HL-60/S4 treated with phorbol 12-myristate 13-acetate at 8.2 ng/mL for 4 days and 3 days (cell line): ENCODE results near the gene PLXND1.

Experiments
- in situ Hi-C: fragments of 300-500 bp; cut with MboI; formaldehyde crosslinking; loops from 2 replicates; pipeline ENCODE4 v1.15.0; 2022; ENCODE audit warnings: low sequenced_read_pairs

The PLXND1 gene

GRCh38 chr3:129587566-129588210, 18.8 kb downstream of the PLXND1 start:
- in situ Hi-C loops: no loop called here

DNA sequence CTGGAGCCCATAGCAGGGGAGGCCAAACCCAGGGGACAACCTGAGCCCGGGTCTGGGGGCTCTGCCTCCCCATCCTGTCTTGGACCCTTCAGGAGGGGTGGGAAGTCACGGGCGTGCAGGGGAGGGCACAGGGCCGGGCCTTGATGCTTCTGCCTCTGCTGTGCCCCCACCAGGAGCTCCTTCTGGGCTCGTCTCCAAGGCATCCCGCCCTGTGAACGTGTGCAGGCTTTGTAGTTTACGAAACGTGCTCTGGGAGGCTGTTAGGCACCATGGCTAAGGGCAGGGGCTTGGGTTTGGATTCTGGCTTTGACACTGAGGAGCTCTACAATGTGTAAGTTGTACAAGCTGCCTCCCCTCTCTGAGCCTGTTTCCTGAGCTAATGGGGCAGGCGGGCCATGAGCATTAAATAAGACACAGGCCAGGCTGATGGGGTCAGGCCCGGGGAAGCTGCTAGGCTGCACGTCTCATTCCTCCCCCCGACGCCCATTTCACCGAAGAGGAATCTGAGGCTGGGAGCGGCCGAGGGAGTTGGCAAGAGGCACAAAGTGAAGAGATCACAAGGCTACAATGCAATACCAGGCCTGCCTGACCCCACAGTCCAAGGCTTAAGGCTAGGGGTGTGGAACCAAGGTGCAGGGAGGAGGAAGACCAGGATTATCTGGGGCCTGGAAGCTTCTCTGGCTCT, 19.6 kb downstream of the PLXND1 start:
- in situ Hi-C loops: no loop called here

GRCh38 chr3:129585949-129586657, 20.4 kb downstream of the PLXND1 start:
- in situ Hi-C loops: no loop called here

GRCh38 chr3:129584631-129585030, 21.8 kb downstream of the PLXND1 start:
- in situ Hi-C loops: no loop called here

GRCh38 chr3:129583289-129583688, 23.2 kb downstream of the PLXND1 start:
- in situ Hi-C loops: no loop called here

DNA sequence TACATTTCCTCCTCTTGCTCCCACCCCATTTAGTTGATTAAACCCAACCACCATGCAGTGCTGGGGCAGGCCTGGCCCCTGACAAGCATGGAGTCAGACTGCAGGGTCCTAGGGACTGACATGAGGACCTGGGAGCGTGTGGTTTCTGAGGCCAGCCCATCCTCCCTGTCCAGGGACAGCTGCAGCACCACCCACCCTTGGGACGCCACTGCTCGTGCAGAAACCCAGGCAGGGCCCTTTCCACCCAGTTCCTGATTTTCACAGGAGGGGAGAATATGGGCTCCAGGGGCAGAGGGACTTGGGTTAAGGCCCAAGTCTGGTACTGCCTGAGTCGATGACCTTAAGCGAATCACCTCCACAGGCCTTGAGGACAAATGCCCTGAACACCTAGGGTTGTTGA, 23.7 kb downstream of the PLXND1 start:
- in situ Hi-C loops: no loop called here

GRCh38 chr3:129581623-129582022, 24.9 kb downstream of the PLXND1 start:
- in situ Hi-C loops: no loop called here

DNA sequence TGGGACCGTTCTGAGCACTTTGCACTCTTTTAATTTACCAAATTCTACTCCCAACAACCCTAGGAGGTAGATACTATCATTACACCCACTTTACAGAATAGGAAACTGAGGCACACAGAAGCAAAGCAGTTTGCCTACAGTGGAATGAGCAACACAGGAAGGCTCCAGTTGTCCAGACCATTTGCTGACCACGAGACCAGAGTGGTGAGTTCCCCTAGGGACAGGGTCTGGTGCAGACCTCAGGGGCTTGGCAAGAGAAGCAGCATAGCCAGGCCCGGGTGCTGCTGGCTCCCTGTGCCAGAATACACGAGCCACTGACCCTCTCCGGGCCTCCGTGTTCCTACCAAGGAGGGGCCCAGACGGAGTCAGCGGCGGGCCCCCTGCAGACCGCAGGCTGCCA, 26.5 kb downstream of the PLXND1 start:
- in situ Hi-C loops: no loop called here

- in situ Hi-C loops: no loop called here
These were observed 28.3 kb downstream of the PLXND1 start for GRCh38 chr3:129577925-129578786.

DNA sequence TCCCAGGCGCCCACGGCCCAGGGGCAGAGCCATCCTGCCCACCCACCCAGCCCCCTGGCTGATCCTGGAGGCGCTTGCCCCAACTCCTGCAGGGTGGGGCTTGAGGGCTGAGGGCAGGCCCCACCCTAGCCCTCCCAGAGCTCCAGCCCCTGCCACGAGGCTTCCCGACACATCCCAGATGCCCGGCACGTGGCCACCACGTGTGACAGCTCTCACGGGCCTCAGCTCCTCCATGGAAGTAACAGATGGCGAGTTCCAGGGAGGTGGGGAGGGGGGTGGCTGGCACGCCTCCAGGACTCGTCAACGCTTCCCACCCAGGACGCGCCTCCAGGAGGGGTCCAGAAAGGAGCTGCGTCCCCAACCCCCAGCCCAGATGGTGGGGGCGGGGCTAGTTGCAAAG, 29.1 kb downstream of the PLXND1 start:
- in situ Hi-C loops: no loop called here

DNA sequence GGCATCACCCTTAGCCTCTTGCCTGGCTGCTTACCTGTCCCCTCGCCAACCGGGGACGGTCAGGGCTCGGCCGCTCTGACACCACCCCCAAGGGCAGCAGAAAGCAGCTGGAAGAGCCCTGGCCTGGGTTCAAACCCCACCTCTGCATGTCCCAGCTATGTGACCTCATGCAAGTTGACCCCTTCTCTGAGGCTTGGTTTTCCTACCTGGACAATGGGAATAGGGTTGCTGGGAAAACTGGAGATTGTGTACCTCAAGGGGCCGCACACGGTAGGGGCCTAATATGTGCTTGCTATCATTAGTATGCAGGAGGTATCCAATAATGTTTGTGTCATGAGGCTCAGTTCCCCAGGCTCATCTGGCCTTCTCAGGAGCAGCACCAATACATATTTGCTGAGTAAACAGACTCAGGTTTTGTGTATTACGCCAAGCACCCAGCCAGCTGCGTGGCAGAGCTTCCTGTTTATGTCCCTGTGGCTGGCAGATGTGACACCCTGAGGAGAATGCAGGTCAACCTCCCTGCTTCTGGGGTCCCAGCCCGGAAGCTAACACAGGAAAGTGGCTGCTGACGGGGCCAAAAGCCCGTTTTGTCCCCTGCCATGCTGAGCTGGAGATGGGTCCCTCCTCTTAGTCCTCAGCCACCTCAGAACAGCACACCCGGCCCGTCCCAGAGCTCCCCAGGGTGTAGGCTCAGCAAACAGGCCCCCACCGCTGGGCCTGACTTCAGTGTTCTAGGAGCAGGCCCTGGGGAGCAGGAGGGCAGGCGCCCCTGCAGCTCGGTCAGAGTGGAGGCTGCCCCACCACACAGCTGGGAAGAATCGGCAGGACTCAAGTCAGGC, 29.7 kb downstream of the PLXND1 start:
- in situ Hi-C loops: no loop called here

GRCh38 chr3:129575997-129576384, 30.5 kb downstream of the PLXND1 start:
- in situ Hi-C loops: no loop called here

- in situ Hi-C loops: no loop called here
These were observed 31.1 kb downstream of the PLXND1 start for GRCh38 chr3:129575233-129575996.

GRCh38 chr3:129574206-129574605, 32.3 kb downstream of the PLXND1 start:
- in situ Hi-C loops: no loop called here

DNA sequence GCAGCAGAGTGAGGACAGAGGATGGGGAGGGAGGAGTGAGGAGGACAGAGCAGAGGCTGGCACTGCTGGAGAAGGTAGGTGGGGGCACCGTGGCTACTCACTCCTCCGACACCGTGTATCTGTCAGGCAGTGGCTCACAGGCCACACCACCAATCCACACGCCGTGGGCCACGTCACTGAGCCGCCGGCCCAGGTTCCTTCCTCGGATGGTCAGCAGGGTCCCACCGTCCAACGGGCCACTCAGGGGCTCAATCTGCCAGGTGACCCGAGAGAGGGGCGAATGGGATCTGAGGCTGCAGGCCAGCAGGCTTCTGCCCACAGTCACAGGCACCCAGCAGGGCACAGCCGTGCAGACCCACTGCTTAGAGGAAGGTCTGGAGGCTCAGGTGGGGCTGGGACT, 33.0 kb downstream of the PLXND1 start:
- in situ Hi-C loops: no loop called here

DNA sequence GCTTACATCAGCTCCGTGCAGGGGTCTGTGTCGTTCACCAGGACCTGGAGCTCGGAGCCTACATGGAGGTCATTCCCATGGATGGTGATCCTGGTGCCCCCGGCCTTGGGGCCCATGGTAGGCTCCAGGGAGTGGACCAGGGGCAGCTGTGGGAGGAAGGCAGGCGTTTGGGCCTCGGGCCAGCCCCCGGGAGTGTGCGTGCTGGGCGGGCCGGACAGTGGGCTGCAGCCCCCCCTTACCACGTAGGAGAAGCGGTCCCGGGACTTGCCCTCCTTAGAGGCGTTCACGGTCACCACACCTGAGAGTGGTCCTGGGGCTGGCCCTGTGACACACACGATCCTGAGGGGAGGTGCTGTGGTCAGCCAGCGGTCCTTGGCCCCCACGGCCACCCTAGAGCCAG, 33.9 kb downstream of the PLXND1 start:
- in situ Hi-C loops: no loop called here

DNA sequence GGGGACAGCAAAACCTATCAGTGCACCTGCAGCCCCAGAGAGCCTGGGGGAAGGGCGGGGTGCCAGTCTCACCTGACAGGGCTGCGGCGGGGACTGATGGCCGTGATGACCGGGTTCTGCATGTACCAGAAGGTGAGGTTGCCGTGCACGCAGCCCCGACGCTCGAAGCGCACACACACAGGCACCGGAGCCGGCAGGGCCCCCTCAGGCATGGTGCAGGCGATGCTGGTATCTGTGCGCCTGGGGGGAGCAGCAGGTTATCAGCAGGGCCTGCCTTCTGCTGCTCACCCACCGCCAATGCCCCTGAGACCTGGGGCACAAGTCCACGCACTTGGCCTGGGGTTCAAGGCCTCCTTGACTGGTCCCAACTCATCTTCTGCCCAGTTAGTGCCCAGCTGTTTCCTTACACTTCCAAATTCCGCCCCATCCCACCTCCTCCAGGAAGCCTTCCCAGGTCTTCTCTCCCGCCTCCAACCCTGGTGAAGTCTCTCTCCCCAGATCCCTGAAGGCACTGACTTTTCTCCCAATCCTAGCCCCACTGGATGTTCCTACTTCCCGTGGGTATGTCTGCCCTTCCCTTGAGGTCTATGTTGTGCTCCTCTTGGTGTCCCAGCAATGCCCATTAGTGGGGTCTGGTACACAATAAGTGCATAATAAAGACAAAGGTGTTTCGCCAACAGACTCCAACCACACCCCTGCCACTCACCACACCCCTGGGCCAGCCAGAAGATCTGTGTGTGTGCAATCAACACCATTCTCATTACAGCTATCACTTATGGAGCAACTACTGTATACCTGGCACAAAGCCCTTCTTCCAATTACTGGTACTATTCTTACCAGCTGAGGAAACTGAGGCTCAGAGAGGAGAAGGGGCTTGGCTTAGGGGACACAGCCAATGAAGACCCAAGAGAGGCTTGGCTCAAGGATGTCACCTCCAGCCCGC, 34.6 kb downstream of the PLXND1 start:
- in situ Hi-C loops: no loop called here

GRCh38 chr3:129569856-129570255, 36.6 kb downstream of the PLXND1 start:
- in situ Hi-C loops: no loop called here

DNA sequence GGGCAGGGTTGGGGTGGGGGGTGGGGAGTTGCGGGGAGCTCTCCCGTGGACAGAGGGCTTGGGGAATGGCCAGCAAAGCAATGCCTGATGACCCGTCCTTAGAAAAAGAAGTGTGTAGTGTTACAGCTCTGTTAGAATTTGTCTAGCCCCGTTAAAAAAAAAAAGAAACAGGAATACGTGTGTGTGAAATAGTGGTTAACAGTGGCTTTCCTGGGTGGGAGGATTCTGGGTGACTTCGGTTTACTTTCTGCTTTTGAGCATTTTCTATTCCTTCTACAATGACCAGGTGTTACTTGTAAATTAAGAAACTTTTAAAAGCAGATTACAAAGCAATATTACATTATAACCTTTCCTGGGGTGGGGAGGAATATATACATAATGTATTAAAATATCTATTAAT, 38.5 kb downstream of the PLXND1 start:
- in situ Hi-C loops: no loop called here
